Parathyroid adenoma (tissue), 2 donors: ENCODE data around the gene ITIH1.
A peak's percentile ranks its signal among the peaks of the same experiment; 100 is the strongest.

ENCODE experiments used
- H2AFZ ChIP-seq: fragments of 300-600 bp; sonication (generic); one replicate; pipeline ENCODE4 v1.7.0; 2017; ENCODE audit warnings: antibody characterized with exemption, mild to moderate bottlenecking
- H3K27ac ChIP-seq: fragments of 300-600 bp; sonication (generic); one replicate; pipeline ENCODE4 v1.7.0; 2017
- H3K27me3 ChIP-seq: fragments of 300-600 bp; sonication (generic); one replicate; pipeline ENCODE4 v1.7.0; 2017; ENCODE audit warnings: low read length; ENCODE audit not compliant: control insufficient read depth, insufficient read depth
- H3K36me3 ChIP-seq: fragments of 300-600 bp; sonication (generic); one replicate; pipeline ENCODE4 v1.7.0; 2017; ENCODE audit warnings: low read length; ENCODE audit not compliant: control insufficient read depth, insufficient read depth
- H3K4me1 ChIP-seq: fragments of 300-600 bp; sonication (generic); one replicate; pipeline ENCODE4 v1.7.0; 2017; ENCODE audit warnings: control low read depth
- H3K4me2 ChIP-seq: fragments of 300-600 bp; sonication (generic); one replicate; pipeline ENCODE4 v1.7.0; 2017; ENCODE audit warnings: low read length
- H3K4me3 ChIP-seq: fragments of 300-600 bp; sonication (generic); one replicate; pipeline ENCODE4 v1.7.0; 2017; ENCODE audit warnings: low read depth, low read length
- H3K79me2 ChIP-seq: fragments of 300-600 bp; sonication (generic); one replicate; pipeline ENCODE4 v1.7.0; 2017; ENCODE audit warnings: control low read depth
- H3K9ac ChIP-seq: fragments of 300-600 bp; sonication (generic); one replicate; pipeline ENCODE4 v1.7.0; 2017; ENCODE audit warnings: mild to moderate bottlenecking
- H3K9me3 ChIP-seq: fragments of 300-600 bp; sonication (generic); one replicate; pipeline ENCODE4 v1.7.0; 2017; ENCODE audit warnings: low read length; ENCODE audit not compliant: control insufficient read depth
- TF ChIP-seq, protein P1 (sequence below): fragments of 300-600 bp; sonication (generic); IDR thresholded peaks from one replicate; pipeline ENCODE4 v1.7.0; 2017; ENCODE audit warnings: antibody characterized with exemption, mild to moderate bottlenecking
- donor health status: primary hyperparathyroidism.

The ITIH1 gene

DNA sequence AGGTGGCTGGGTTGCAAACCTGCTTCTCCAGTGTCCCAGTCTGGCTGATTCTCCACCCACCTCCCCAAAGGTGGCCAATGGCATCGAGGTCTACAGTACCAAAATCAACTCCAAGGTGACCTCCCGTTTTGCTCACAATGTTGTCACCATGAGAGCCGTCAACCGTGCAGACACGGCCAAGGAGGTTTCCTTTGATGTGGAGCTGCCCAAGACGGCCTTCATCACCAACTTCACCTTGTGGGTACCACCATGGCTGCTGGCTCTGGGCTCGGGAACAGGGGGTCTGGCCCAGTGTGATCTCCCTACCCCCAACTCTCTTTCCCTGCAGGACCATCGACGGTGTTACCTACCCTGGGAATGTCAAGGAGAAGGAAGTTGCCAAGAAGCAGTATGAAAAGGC is 19.0 kb downstream of the ITIH1 start:
- H3K27ac ChIP-seq, result no peak overlapping the region

DNA sequence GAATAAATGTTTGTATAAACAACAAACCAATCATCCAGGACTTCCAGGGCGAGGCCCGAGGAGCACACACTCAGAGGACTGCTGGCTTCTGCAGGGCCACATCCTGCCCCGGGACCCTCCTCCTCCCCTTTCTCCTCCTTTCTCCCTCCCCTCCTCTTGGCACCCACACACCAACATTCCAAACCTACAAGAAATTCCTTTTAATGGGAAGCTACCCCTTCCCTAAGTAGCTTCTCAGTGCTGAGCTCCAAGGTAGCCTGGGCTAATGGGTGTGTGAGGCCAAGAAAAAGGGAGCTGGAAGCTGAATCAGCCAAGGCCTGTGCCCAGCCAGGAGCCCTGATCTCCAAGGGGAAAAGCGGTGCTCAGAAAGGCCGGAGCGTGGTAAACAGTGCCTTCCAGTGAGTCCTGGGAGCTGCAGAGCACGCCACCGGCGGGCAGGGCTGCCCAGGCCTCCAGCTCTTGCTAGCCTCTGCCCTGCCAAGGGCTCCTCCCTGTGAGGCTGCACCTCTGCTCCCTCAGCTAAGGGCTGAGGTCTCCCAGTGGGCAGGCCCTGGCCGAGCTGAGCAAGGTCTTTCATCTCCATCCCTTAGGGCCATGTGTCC is 21.1 kb downstream of the ITIH1 start:
- no peaks in the 10 kb centered on the region for H3K27me3 ChIP-seq
- no peaks in the 10 kb centered on the region for H3K36me3 ChIP-seq
- TF ChIP-seq, protein P1, sequence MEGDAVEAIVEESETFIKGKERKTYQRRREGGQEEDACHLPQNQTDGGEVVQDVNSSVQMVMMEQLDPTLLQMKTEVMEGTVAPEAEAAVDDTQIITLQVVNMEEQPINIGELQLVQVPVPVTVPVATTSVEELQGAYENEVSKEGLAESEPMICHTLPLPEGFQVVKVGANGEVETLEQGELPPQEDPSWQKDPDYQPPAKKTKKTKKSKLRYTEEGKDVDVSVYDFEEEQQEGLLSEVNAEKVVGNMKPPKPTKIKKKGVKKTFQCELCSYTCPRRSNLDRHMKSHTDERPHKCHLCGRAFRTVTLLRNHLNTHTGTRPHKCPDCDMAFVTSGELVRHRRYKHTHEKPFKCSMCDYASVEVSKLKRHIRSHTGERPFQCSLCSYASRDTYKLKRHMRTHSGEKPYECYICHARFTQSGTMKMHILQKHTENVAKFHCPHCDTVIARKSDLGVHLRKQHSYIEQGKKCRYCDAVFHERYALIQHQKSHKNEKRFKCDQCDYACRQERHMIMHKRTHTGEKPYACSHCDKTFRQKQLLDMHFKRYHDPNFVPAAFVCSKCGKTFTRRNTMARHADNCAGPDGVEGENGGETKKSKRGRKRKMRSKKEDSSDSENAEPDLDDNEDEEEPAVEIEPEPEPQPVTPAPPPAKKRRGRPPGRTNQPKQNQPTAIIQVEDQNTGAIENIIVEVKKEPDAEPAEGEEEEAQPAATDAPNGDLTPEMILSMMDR, result no peak
- H3K4me3 ChIP-seq, result no peak overlapping the region
- no peaks in the 10 kb centered on the region for H3K79me2 ChIP-seq
- no peaks in the 10 kb centered on the region for H3K9me3 ChIP-seq
- no peak overlapping the region for H3K4me2 ChIP-seq
- no peak overlapping the region for H3K9ac ChIP-seq
- H3K4me1 ChIP-seq, result no peaks in the 10 kb centered on the region
- no peak overlapping the region for H3K27ac ChIP-seq
- H2AFZ ChIP-seq, result no peak overlapping the region

More for the DNA sequence above, 19.0 kb downstream of the ITIH1 start:
- Histone ChIP-seq H3K9ac (no peak overlapping the region), H3K79me2 (no peaks in the 10 kb centered on the region), H3K4me1 (no peaks in the 10 kb centered on the region), H3K4me2 (no peak overlapping the region), H3K9me3 (no peaks in the 10 kb centered on the region), H2AFZ (no peak overlapping the region), H3K36me3 (no peaks in the 10 kb centered on the region), H3K27me3 (no peaks in the 10 kb centered on the region), H3K4me3 (no peak overlapping the region)
- TF ChIP-seq, protein P1, result no peak

DNA sequence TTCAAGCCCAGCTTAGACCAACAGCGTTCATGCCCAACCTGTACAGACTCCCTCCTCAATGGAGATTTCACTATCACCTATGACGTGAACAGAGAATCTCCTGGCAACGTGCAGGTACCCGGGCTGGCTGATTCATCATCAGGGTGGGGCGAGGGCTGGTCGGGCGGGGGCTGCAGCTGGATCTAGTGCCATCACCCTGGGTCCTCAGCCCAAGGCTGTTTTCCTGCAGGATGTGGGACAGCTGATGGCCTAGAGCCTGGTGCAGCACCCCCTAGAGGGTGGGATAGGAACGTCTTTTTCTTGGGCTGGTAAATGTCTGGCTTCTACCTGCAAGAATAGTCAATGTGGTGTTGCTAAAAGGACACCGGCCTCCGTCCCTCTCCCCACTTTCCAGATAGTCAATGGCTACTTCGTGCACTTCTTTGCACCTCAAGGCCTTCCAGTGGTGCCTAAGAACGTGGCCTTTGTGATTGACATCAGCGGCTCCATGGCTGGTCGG is 21.6 kb downstream of the ITIH1 start:
- Histone ChIP-seq H3K4me3 (no peak overlapping the region), H3K4me1 (no peaks in the 10 kb centered on the region), H3K9me3 (no peaks in the 10 kb centered on the region), H3K9ac (no peak overlapping the region), H3K79me2 (no peaks in the 10 kb centered on the region), H3K4me2 (no peak overlapping the region), H2AFZ (no peak overlapping the region), H3K36me3 (no peaks in the 10 kb centered on the region), H3K27me3 (no peaks in the 10 kb centered on the region), H3K27ac (no peak overlapping the region)
- TF ChIP-seq, protein P1, result peak; percentile 26

DNA sequence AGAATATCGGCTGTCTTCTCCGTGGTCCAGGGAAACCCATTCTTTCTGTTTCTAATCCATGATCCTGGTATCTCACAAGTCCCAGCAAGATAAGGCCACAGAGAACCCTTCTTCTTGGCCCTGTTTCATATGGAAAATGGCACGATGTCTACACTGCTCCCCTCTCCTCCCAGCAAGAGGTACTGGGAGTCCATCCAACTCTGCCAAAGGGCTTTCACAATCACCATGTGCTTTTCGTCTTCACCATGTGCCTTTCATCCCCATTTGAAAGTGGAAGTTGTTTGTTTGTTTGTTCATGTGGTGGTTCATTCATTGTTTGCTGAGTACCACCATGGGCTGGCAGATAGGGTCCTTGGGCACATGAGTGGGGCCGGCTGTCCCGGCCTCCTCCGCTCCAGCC is 22.7 kb downstream of the ITIH1 start:
- H3K9ac ChIP-seq, result no peak overlapping the region
- no peak overlapping the region for H2AFZ ChIP-seq
- no peak overlapping the region for H3K4me3 ChIP-seq
- H3K9me3 ChIP-seq, result no peaks in the 10 kb centered on the region
- no peaks in the 10 kb centered on the region for H3K27me3 ChIP-seq
- H3K4me1 ChIP-seq, result no peaks in the 10 kb centered on the region
- H3K79me2 ChIP-seq, result no peaks in the 10 kb centered on the region
- H3K27ac ChIP-seq, result no peak overlapping the region
- H3K36me3 ChIP-seq, result no peaks in the 10 kb centered on the region
- TF ChIP-seq, protein P1, result no peak
- H3K4me2 ChIP-seq, result no peak overlapping the region

DNA sequence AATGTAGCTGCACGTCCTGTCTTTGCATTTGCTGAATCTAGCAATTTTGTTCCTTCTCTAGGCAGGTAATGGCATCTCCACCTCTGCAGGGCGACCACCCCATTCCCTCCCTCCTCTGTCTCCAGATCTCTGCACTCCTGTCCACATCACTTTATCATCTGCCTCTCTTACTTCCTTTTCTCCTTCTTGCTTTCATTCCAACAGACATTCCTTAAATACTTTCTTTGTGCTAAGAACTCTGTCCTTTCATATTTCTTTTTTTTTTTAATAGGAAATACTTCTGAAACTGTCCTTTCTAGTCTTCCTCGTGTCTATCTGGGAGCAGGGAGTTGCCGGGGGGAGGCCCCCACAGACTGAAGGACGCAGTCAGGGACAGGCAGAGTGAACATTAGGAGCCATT is 24.4 kb downstream of the ITIH1 start:
- Histone ChIP-seq H3K36me3 (no peaks in the 10 kb centered on the region), H3K27ac (no peak overlapping the region), H3K27me3 (no peaks in the 10 kb centered on the region), H3K4me3 (no peak overlapping the region), H2AFZ (no peak overlapping the region), H3K4me1 (no peaks in the 10 kb centered on the region), H3K4me2 (no peak overlapping the region), H3K9me3 (no peaks in the 10 kb centered on the region), H3K9ac (no peak overlapping the region), H3K79me2 (no peaks in the 10 kb centered on the region)
- TF ChIP-seq, protein P1, result no peak
